Breast epithelium (tissue), 4 donors: Measurements from ENCODE around the gene SAMD11. TPM values are rescaled to one million over a fixed set of nuclear protein-coding genes. Genes with fewer than 3 reads are reported as not detected.
A peak's percentile ranks its signal among the peaks of the same experiment; 100 is the strongest.

Source experiments
- DNase-seq, 2 donors: peaks; one replicate each; pipeline ENCODE4 v3.0.0-alpha.2; 2019; ENCODE audit warnings: low spot score in 2 of 2
- H3K27ac ChIP-seq, 2 donors: fragments of 200-600 bp; sonication (generic) in 1 of 2; one replicate each; pipeline ENCODE4 v1.5.1; 2016 to 2019; ENCODE audit warnings: mild to moderate bottlenecking in 1 of 2
- H3K27me3 ChIP-seq, 2 donors: fragments of 200-600 bp; sonication (generic) in 1 of 2; one replicate each; pipeline versions ENCODE4 v1.5.1 to v1.6.0; 2017 to 2019; ENCODE audit warnings: control low read depth in 1 of 2, mild to moderate bottlenecking in 1 of 2
- H3K36me3 ChIP-seq: fragments of 200-600 bp; one replicate; pipeline ENCODE4 v1.5.1; 2019
- H3K4me1 ChIP-seq, 2 donors: fragments of 200-600 bp; sonication (generic); one replicate each; pipeline ENCODE4 v1.5.1; 2016 to 2019; ENCODE audit warnings: control low read depth in 1 of 2
- H3K4me3 ChIP-seq, 3 donors: fragments of 200-600 bp; sonication (generic); 1 replicate in 2 of 3; 2 replicates in 1 of 3; pipeline ENCODE4 v1.5.1; 2016 to 2019; ENCODE audit warnings: mild to moderate bottlenecking in 3 of 3, moderate library complexity in 2 of 3
- H3K9me3 ChIP-seq, 2 donors: fragments of 200-600 bp; sonication (generic) in 1 of 2; one replicate each; pipeline ENCODE4 v1.5.1; 2016 to 2019; ENCODE audit warnings: control low read depth in 1 of 2
- CTCF ChIP-seq, 3 donors: fragments of 450-650 bp; IDR thresholded peaks; one replicate each; pipeline ENCODE4 v1.5.1; 2016 to 2017; ENCODE audit warnings: antibody characterized with exemption in 3 of 3, mild to moderate bottlenecking in 3 of 3, moderate library complexity in 3 of 3
- POLR2A ChIP-seq: fragments of 450-650 bp; IDR thresholded peaks from one replicate; pipeline ENCODE4 v1.6.1; 2016; ENCODE audit warnings: antibody characterized with exemption, mild to moderate bottlenecking, moderate library complexity
- POLR2AphosphoS5 ChIP-seq, 3 donors: sonication (generic); formaldehyde crosslinking; IDR thresholded peaks; one replicate each; pipeline ENCODE4 v1.6.1; 2017; ENCODE audit warnings: antibody characterized with exemption in 3 of 3
- intact Hi-C: fragments of 100-400 bp; cut with DNase I; formaldehyde crosslinking; loops from one replicate; pipeline ENCODE4 v1.15.1; 2023; ENCODE audit warnings: low total_unique reads
- total RNA-seq, 3 donors: library from RNA; depleted of rRNA; stranded (reverse); fragments of >200 nt; gene quantifications; one replicate each; pipeline ENCODE4 v1.1.0, GENCODE V29; 2016

The SAMD11 gene
- total RNA-seq, 3 donors from 2014 or later = 0.16 to 23.0 (median 2.9) TPM

GRCh38 chr1:917466-918091, 6.1 kb upstream of the SAMD11 start:
- Histone ChIP-seq H3K9me3 (no peaks in the 10 kb centered on the region), H3K27me3 (peaks cover 11 to 86% of the 10 kb centered on the region in 2 donors), H3K4me1 (peaks cover 7 to 12% of the 10 kb centered on the region in 2 donors), H3K27ac (no peak overlapping the region), H3K4me3 (no peak overlapping the region), H3K36me3 (no peaks in the 10 kb centered on the region)
- intact Hi-C loops = no loop called here
- TF ChIP-seq POLR2A (no peak), POLR2AphosphoS5 (IDR thresholded peaks at IDR 0.05) (no peak), CTCF (IDR thresholded peaks at IDR 0.05) (no peak)
- no peak for DNase-seq

- intact Hi-C loops = no loop called here
- Histone ChIP-seq H3K4me1 (peaks cover 7 to 17% of the 10 kb centered on the region in 2 donors), H3K27ac (no peak overlapping the region), H3K4me3 (no peak overlapping the region), H3K9me3 (no peaks in the 10 kb centered on the region), H3K27me3 (peaks cover 17 to 86% of the 10 kb centered on the region in 2 donors), H3K36me3 (no peaks in the 10 kb centered on the region)
- DNase-seq = no peak
- TF ChIP-seq POLR2A (no peak), POLR2AphosphoS5 (IDR thresholded peaks at IDR 0.05) (no peak), CTCF (IDR thresholded peaks at IDR 0.05) (no peak)
Observed at GRCh38 chr1:918353-918752, 5.4 kb upstream of the SAMD11 start.

GRCh38 chr1:918843-919242, 4.9 kb upstream of the SAMD11 start:
- Histone ChIP-seq H3K27ac (no peak overlapping the region), H3K9me3 (no peaks in the 10 kb centered on the region), H3K27me3 (peaks cover 17 to 85% of the 10 kb centered on the region in 2 donors), H3K4me3 (no peak overlapping the region), H3K4me1 (peaks cover 7 to 19% of the 10 kb centered on the region in 2 donors), H3K36me3 (no peaks in the 10 kb centered on the region)
- TF ChIP-seq POLR2A (no peak), POLR2AphosphoS5 (IDR thresholded peaks at IDR 0.05) (no peak), CTCF (IDR thresholded peaks at IDR 0.05) (no peak)
- intact Hi-C loops = no loop called here
- DNase-seq = no peak

GRCh38 chr1:919271-919872, 4.4 kb upstream of the SAMD11 start:
- H3K36me3 ChIP-seq = no peaks in the 10 kb centered on the region
- H3K4me1 ChIP-seq = peaks cover 10 to 19% of the 10 kb centered on the region in 2 donors
- no peak for DNase-seq
- intact Hi-C loops = no loop called here
- no peaks in the 10 kb centered on the region for H3K9me3 ChIP-seq
- no peak overlapping the region for H3K4me3 ChIP-seq
- peaks cover 13 to 80% of the 10 kb centered on the region in 2 donors for H3K27me3 ChIP-seq
- no peak for TF ChIP-seq CTCF (IDR thresholded peaks at IDR 0.05)
- no peak for TF ChIP-seq POLR2AphosphoS5 (IDR thresholded peaks at IDR 0.05)
- no peak for TF ChIP-seq POLR2A
- no peak overlapping the region for H3K27ac ChIP-seq

DNA sequence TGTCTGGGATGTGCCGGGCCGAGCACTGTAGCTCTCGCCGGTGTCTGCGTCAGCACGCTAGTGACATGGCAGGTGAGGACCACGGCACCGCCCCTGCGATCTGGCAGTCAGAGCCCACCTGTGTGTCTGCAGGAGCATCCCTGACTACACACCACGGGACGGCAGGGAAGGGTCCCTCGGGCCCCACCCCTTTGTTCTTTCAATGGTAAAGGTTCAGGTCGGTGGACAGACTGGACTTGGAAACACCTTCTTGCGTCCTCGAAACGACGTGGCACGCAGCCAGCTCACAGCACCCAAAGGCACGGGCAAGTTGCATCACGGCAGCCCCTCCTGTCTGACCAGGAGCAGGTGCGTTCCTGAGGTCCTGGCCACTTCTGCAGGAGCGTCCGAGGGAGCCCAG, 3.7 kb upstream of the SAMD11 start:
- peaks cover 13 to 84% of the 10 kb centered on the region in 2 donors for H3K27me3 ChIP-seq
- intact Hi-C loops = loop anchor here (1.0 kb wide), 1 partner anchor 12 kb away; no protein-coding TSS in a partner anchor
- no peak for DNase-seq
- TF ChIP-seq CTCF (IDR thresholded peaks at IDR 0.05) = no peak
- TF ChIP-seq POLR2AphosphoS5 (IDR thresholded peaks at IDR 0.05) = no peak
- no peak for TF ChIP-seq POLR2A
- H3K9me3 ChIP-seq = no peaks in the 10 kb centered on the region
- H3K36me3 ChIP-seq = no peaks in the 10 kb centered on the region
- peaks cover 16 to 19% of the 10 kb centered on the region in 2 donors for H3K4me1 ChIP-seq
- H3K27ac ChIP-seq = no peak overlapping the region
- H3K4me3 ChIP-seq = peak overlapping the region in 1 of 3 donors; percentile 33
